Adrenal gland (tissue), 5 donors: ENCODE measurements around the gene PTDSS2.
"Not testable (repeated sequence)": the region's sequence is repeated elsewhere in the genome, so short reads cannot be mapped to it uniquely, and the experiment has no call there.

Experiments
- POLR2A ChIP-seq, 2 donors: fragments of 450-650 bp; IDR thresholded peaks; one replicate each; pipeline ENCODE4 v1.6.1; 2017; ENCODE audit warnings: antibody characterized with exemption in 2 of 2, mild to moderate bottlenecking in 2 of 2, moderate library complexity in 1 of 2
- TF ChIP-seq, protein P1 (sequence below), 6 experiments: fragments of 450-650 bp in 4 of 6; fragments of 200-600 bp in 2 of 6; sonication (generic) in 1 of 6; IDR thresholded peaks; 1 replicate in 5 of 6; 2 replicates in 1 of 6; pipeline versions ENCODE4 v1.5.1 to v1.8.0; 2016 to 2021; ENCODE audit warnings: antibody characterized with exemption in 6 of 6, mild to moderate bottlenecking in 2 of 6, moderate library complexity in 1 of 6
- donor health status: DM: no; HTN: no; CAD: no.

GRCh38 chr11:434999-435740 is 14.9 kb upstream of the PTDSS2 start:
- TF ChIP-seq, protein P1, sequence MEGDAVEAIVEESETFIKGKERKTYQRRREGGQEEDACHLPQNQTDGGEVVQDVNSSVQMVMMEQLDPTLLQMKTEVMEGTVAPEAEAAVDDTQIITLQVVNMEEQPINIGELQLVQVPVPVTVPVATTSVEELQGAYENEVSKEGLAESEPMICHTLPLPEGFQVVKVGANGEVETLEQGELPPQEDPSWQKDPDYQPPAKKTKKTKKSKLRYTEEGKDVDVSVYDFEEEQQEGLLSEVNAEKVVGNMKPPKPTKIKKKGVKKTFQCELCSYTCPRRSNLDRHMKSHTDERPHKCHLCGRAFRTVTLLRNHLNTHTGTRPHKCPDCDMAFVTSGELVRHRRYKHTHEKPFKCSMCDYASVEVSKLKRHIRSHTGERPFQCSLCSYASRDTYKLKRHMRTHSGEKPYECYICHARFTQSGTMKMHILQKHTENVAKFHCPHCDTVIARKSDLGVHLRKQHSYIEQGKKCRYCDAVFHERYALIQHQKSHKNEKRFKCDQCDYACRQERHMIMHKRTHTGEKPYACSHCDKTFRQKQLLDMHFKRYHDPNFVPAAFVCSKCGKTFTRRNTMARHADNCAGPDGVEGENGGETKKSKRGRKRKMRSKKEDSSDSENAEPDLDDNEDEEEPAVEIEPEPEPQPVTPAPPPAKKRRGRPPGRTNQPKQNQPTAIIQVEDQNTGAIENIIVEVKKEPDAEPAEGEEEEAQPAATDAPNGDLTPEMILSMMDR (IDR thresholded peaks at IDR 0.05) = not testable (repeated sequence)
- TF ChIP-seq POLR2A (IDR thresholded peaks at IDR 0.05) = not testable (repeated sequence)
